H1 (cell line): ENCODE measurements around the gene CALCR. TPM values are rescaled to one million over a fixed set of nuclear protein-coding genes. Genes with fewer than 3 reads are reported as not detected.
A peak's percentile ranks its signal among the peaks of the same experiment; 100 is the strongest.

Experiments used
- CTCF ChIA-PET: fragments of 300-600 bp; sonication (Branson Sonifier 250); formaldehyde crosslinking; loops from one replicate; lab custom pipeline; 2021; ENCODE audit not compliant: partially characterized antibody; lab: Charles Lee
- POLR2A ChIA-PET: fragments of 300-600 bp; sonication (Branson Sonifier 250); formaldehyde crosslinking; loops from one replicate; lab custom pipeline; 2021; ENCODE audit warnings: inconsistent platforms; ENCODE audit not compliant: partially characterized antibody; lab: Charles Lee
- DNase-seq, 2 experiments: peaks; one replicate each; pipeline versions ENCODE4 v3.0.0 to v3.0.0-alpha.2; 2010 to 2022; ENCODE audit warnings: low spot score in 2 of 2, low read depth in 1 of 2, mixed read lengths in 1 of 2
- FAIRE-seq: peaks from 2 replicates; lab custom pipeline; 2011; peaks lifted over from hg19 to GRCh38; lab: Jason Lieb, UNC
- H2AFZ ChIP-seq: 2 replicates; pipeline ENCODE4 v1.8.1; 2012; ENCODE audit warnings: low read length, inconsistent platforms
- H2AK5ac ChIP-seq: 2 replicates; pipeline ENCODE4 v1.6.1; 2013; ENCODE audit warnings: low read depth, low read length
- H2BK120ac ChIP-seq: replicated peaks from 2 replicates; pipeline ENCODE3; 2013; ENCODE audit warnings: low read depth, low read length, inconsistent platforms
- H2BK12ac ChIP-seq: 2 replicates; pipeline ENCODE4 v1.6.1; 2013; ENCODE audit warnings: low read depth, low read length
- H2BK15ac ChIP-seq: 2 replicates; pipeline ENCODE4 v1.6.1; 2013; ENCODE audit warnings: low read length
- H2BK20ac ChIP-seq: 2 replicates; pipeline ENCODE4 v1.6.1; 2013; ENCODE audit warnings: low read length
- H2BK5ac ChIP-seq: 2 replicates; pipeline ENCODE4 v1.6.1; 2013; ENCODE audit warnings: low read depth, low read length
- H3K14ac ChIP-seq: 2 replicates; pipeline ENCODE4 v1.6.1; 2013; ENCODE audit warnings: inconsistent platforms; ENCODE audit not compliant: insufficient read length
- H3K18ac ChIP-seq: 2 replicates; pipeline ENCODE4 v1.6.1; 2013; ENCODE audit warnings: low read length; ENCODE audit errors: extremely low read depth
- H3K23ac ChIP-seq: 2 replicates; pipeline ENCODE4 v1.6.1; 2013; ENCODE audit warnings: inconsistent platforms; ENCODE audit not compliant: insufficient read length
- H3K23me2 ChIP-seq: 2 replicates; pipeline ENCODE4 v1.6.1; 2013; ENCODE audit warnings: low read depth, low read length
- H3K27ac ChIP-seq: 2 replicates; pipeline ENCODE4 v1.6.1; 2011; ENCODE audit warnings: low read depth, low read length, inconsistent platforms
- H3K27me3 ChIP-seq, 4 experiments: replicated peaks in 1 of 4; 1 replicate in 1 of 4; 2 replicates in 3 of 4; pipeline versions ENCODE4 v1.6.1 to v1.8.1; 2011 to 2013; ENCODE audit warnings: low read length in 3 of 4, mild to moderate bottlenecking in 3 of 4, inconsistent platforms in 2 of 4, mixed read lengths in 2 of 4, moderate library complexity in 1 of 4; ENCODE audit not compliant: control insufficient read depth in 3 of 4, insufficient read depth in 3 of 4; ENCODE audit errors: extremely low read depth in 1 of 4
- H3K36me3 ChIP-seq, 4 experiments: 2 replicates each; pipeline versions ENCODE4 v1.6.1 to v1.8.1; 2011 to 2013; ENCODE audit warnings: mild to moderate bottlenecking in 4 of 4, low read length in 3 of 4, moderate library complexity in 2 of 4, control low read depth in 1 of 4, inconsistent platforms in 1 of 4; ENCODE audit not compliant: insufficient read depth in 4 of 4, control insufficient read depth in 2 of 4
- H3K4ac ChIP-seq: replicated peaks from 2 replicates; pipeline ENCODE3; 2013; ENCODE audit warnings: low read length, low read depth, mixed read lengths, inconsistent platforms; ENCODE audit not compliant: insufficient read length
- H3K4me1 ChIP-seq, 4 experiments: replicated peaks in 1 of 4; 1 replicate in 1 of 4; 2 replicates in 3 of 4; pipeline versions ENCODE4 v1.6.1 to v1.8.1; 2011 to 2013; ENCODE audit warnings: low read length in 3 of 4, inconsistent platforms in 2 of 4, mixed read lengths in 1 of 4; ENCODE audit not compliant: insufficient read depth in 4 of 4, control insufficient read depth in 3 of 4
- H3K4me2 ChIP-seq, 2 experiments: 2 replicates each; pipeline versions ENCODE4 v1.6.1 to v1.8.1; 2011 to 2013; ENCODE audit warnings: low read depth in 2 of 2, low read length in 2 of 2, control low read depth in 1 of 2, inconsistent platforms in 1 of 2, mild to moderate bottlenecking in 1 of 2; ENCODE audit not compliant: insufficient read depth in 1 of 2
- H3K4me3 ChIP-seq, 4 experiments: fragments of 200-600, 300-600 bp in 1 of 4; sonication (generic), shearing (Covaris generic), sonication (Bioruptor Twin) in 1 of 4; 2 replicates each; pipeline versions ENCODE4 v1.5.1 to v1.8.1; 2011 to 2016; ENCODE audit warnings: low read length in 4 of 4, low read depth in 3 of 4, control low read depth in 2 of 4, inconsistent platforms in 2 of 4, mild to moderate bottlenecking in 2 of 4, mixed read lengths in 1 of 4, moderate library complexity in 1 of 4; ENCODE audit not compliant: insufficient read depth in 2 of 4; ENCODE audit errors: extremely low read depth in 1 of 4
- H3K56ac ChIP-seq: replicated peaks from 2 replicates; pipeline ENCODE3; 2013; ENCODE audit warnings: low read depth, mild to moderate bottlenecking, mixed read lengths, low read length, inconsistent platforms; ENCODE audit not compliant: insufficient read length
- H3K79me1 ChIP-seq: 2 replicates; pipeline ENCODE4 v1.6.1; 2013; ENCODE audit warnings: low read depth, low read length, control low read depth
- H3K79me2 ChIP-seq, 2 experiments: 2 replicates each; pipeline versions ENCODE4 v1.6.1 to v1.8.1; 2012 to 2013; ENCODE audit warnings: low read length in 2 of 2, mild to moderate bottlenecking in 2 of 2, inconsistent platforms in 1 of 2; ENCODE audit not compliant: insufficient read depth in 2 of 2, control insufficient read depth in 1 of 2
- H3K9ac ChIP-seq, 4 experiments: replicated peaks in 1 of 4; 1 replicate in 1 of 4; 2 replicates in 3 of 4; pipeline versions ENCODE4 v1.6.1 to v1.8.1; 2011 to 2013; ENCODE audit warnings: low read depth in 3 of 4, low read length in 3 of 4, control low read depth in 2 of 4, mild to moderate bottlenecking in 2 of 4, moderate library complexity in 2 of 4, inconsistent platforms in 1 of 4; ENCODE audit errors: extremely low read depth in 1 of 4
- H3K9me3 ChIP-seq, 2 experiments: 2 replicates each; pipeline versions ENCODE4 v1.6.1 to v1.8.1; 2012 to 2013; ENCODE audit warnings: mild to moderate bottlenecking in 2 of 2, moderate library complexity in 2 of 2, control low read depth in 1 of 2, inconsistent platforms in 1 of 2, low read depth in 1 of 2, low read length in 1 of 2, mixed read lengths in 1 of 2; ENCODE audit not compliant: insufficient read depth in 2 of 2
- H4K20me1 ChIP-seq, 2 experiments: replicated peaks in 1 of 2; 2 replicates each; pipeline versions ENCODE3 to v1.8.1; 2011 to 2013; ENCODE audit warnings: inconsistent platforms in 2 of 2, low read length in 2 of 2, mild to moderate bottlenecking in 1 of 2; ENCODE audit not compliant: insufficient read depth in 2 of 2, control insufficient read depth in 1 of 2
- H4K5ac ChIP-seq: 2 replicates; pipeline ENCODE4 v1.6.1; 2013; ENCODE audit warnings: low read length, low read depth, mixed read lengths, inconsistent platforms; ENCODE audit not compliant: insufficient read length
- H4K8ac ChIP-seq: 2 replicates; pipeline ENCODE4 v1.8.0; 2013; ENCODE audit warnings: mild to moderate bottlenecking, moderate library complexity, low read length, inconsistent platforms; ENCODE audit not compliant: insufficient read depth; ENCODE audit errors: extremely low read depth
- H4K91ac ChIP-seq: replicated peaks from 2 replicates; pipeline ENCODE3; 2013; ENCODE audit warnings: low read length, mixed read lengths, inconsistent platforms; ENCODE audit not compliant: insufficient read length
- BCL11A ChIP-seq, 2 experiments: IDR thresholded peaks; one replicate each; pipeline ENCODE4 v1.6.1; 2011; ENCODE audit warnings: low read depth in 2 of 2, low read length in 2 of 2, mild to moderate bottlenecking in 2 of 2
- CBX5 ChIP-seq: fragments of 300-800, 300-1000 bp; sonication (generic); IDR thresholded peaks from 2 replicates; pipeline ENCODE4 v1.7.1; 2016; ENCODE audit warnings: antibody characterized with exemption, low read length, low read depth
- CHD2 ChIP-seq: IDR thresholded peaks from 2 replicates; pipeline ENCODE4 v1.6.1; 2012; ENCODE audit warnings: low read length, improper control_type of control experiment
- RNF2 ChIP-seq: fragments of 200-900, 300-1000 bp; sonication (generic); IDR thresholded peaks from 2 replicates; pipeline ENCODE4 v1.7.1; 2016; ENCODE audit warnings: borderline replicate concordance, low read depth, mild to moderate bottlenecking, antibody characterized with exemption, low read length; ENCODE audit not compliant: poor library complexity, severe bottlenecking; ENCODE audit errors: missing control alignments
- WGBS, 2 experiments: shearing (Covaris generic) in 1 of 2; methylation state at CpG; one replicate each; pipeline versions ENCODE4 v1.1.6 to v1.1.7; 2013 to 2015; ENCODE audit warnings: low lambda C conversion rate in 2 of 2, mixed read lengths in 2 of 2, inconsistent platforms in 1 of 2, low coverage in 1 of 2, missing lambda C conversion rate in 1 of 2; ENCODE audit not compliant: insufficient replicate concordance in 2 of 2, insufficient coverage in 1 of 2, insufficient read length in 1 of 2; ENCODE audit errors: extremely low coverage in 1 of 2, missing lambda C conversion rate in 1 of 2; 5-methylcytosine and 5-hydroxymethylcytosine counted together
- polyA plus RNA-seq, 7 experiments: library from polyadenylated mRNA; depleted of rRNA in 3 of 7; stranded (reverse) in 5 of 7; unstranded in 2 of 7; fragments of >200 nt in 5 of 7; fragments of 200-250 nt in 2 of 7; gene quantifications; 1 replicate in 5 of 7; 2 replicates in 1 of 7; 4 replicates in 1 of 7; pipeline versions ENCODE4 v1.2.1 to v1.2.3, GENCODE V29; 2011 to 2013; ENCODE audit warnings: missing spikeins in 2 of 7, mixed read lengths in 2 of 7
- total RNA-seq: library from RNA; stranded (reverse); fragmentation: NEBNext Ultra II Directional; extraction: Animal tissue kit (Norgen Biotek cat#: 25700); gene quantifications from 2 replicates; pipeline ENCODE4 v1.2.1, GENCODE V29; 2021

Gene CALCR
- total and polyA plus RNA-seq, 2 of the 8 experiments (the other 6 are each of a cell fraction or from before 2014, with no cell fraction given) = 1.0 to 3.6 TPM

GRCh38 chr7:93592588-93593266, 18.2 kb upstream of the CALCR start:
- Histone ChIP-seq H3K79me1 (no peaks in the 10 kb centered on the region), H2BK12ac (no peak overlapping the region), H4K91ac (no peak overlapping the region), H2BK20ac (no peak overlapping the region), H4K20me1 (no peaks in the 10 kb centered on the region), H3K79me2 (no peaks in the 10 kb centered on the region), H3K4me3 (peak overlapping the region in 2 of 4 experiments; percentile 23 to 33; a peak in 2 of 8 replicates), H3K27me3 (no peaks in the 10 kb centered on the region), H2AFZ (no peak overlapping the region), H3K4me1 (peaks cover 0 to 2% (median 0%) of the 10 kb centered on the region in 4 experiments; a peak in 1 of 7 replicates), H3K4me2 (peak overlapping the region in 1 of 2 experiments; percentile 67; a peak in 2 of 4 replicates), H2AK5ac (no peak overlapping the region), H3K36me3 (peaks cover 0 to 3% (median 0%) of the 10 kb centered on the region in 4 experiments; a peak in 1 of 8 replicates), H3K18ac (no peak overlapping the region), H2BK15ac (no peak overlapping the region), H3K23ac (no peak overlapping the region), H3K27ac (no peak overlapping the region), H3K14ac (no peak overlapping the region), H3K9me3 (no peaks in the 10 kb centered on the region), H3K56ac (no peak overlapping the region), H4K5ac (no peak overlapping the region), H3K4ac (no peak overlapping the region), H2BK120ac (no peak overlapping the region), H2BK5ac (no peak overlapping the region), H3K9ac (no peak overlapping the region), H3K23me2 (no peaks in the 10 kb centered on the region; the same call in 1 of the 2 replicates), H4K8ac (no peak overlapping the region)
- DNase-seq (no peak), FAIRE-seq (no peak)
- TF ChIP-seq CHD2 = no peak
- TF ChIP-seq BCL11A (IDR thresholded peaks at IDR 0.05; ENCODE audit: low read depth in 2 of 2, low read length in 2 of 2) = no peak
- no peak for TF ChIP-seq RNF2
- no peak for TF ChIP-seq CBX5
- CTCF ChIA-PET = interaction anchor here (1.0 kb wide), 1 partner anchor 9 kb away, joined by 6 read pairs; no protein-coding TSS in a partner anchor
- 93% methylated on average over 1 of the region's 1 CpG; no CpG with 5 or more reads in 1 of the 2 experiments for WGBS, 2 experiments
- POLR2A ChIA-PET = interaction anchor here (1.6 kb wide), 1 partner anchor 8 kb away, joined by 4 read pairs; no protein-coding TSS in a partner anchor
